Right forelimb (tissue), 1 donor: ENCODE data around the gene DZIP3.
"Not testable (repeated sequence)": the region's sequence is repeated elsewhere in the genome, so short reads cannot be mapped to it uniquely, and the experiment has no call there.

Experiments
- DNase-seq: peaks from one replicate; pipeline ENCODE4 v3.0.0-alpha.2; 2018

DZIP3 gene

DNA sequence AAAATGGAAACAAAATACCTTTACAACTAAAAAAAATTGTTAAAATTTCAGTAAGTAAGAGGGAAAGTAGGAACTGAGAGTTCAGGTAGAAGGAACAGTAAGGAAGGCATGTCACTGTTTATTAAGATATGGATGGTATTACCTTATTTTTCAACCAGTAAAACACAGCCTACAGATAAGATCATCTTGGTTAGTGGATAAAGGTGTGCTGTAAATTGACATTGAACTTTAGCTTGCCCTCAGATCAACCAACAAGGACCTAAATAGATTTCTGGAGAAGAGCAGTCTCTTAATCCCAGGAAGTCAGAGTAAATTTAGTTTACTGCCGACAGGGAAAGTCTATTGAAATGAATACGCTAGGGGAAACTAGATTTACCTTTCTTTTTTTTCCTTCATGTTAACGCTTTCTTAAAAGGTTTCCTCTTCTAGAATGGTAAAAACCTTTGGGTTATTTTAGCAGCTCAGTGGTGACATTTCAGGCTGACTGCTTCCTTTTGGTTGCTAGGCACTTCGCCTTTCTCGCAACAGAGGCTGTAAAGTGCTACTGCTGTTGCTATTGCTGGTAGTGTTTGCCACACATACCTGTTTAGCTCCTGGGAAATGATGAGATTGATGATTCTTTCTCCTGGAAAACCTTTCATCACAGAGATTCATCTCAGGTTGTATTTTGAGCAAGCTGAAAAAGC, 12.9 kb downstream of the DZIP3 start:
- no peak for DNase-seq

GRCh38 chr3:108602935-108603294, 13.4 kb downstream of the DZIP3 start:
- DNase-seq = no peak

DNA sequence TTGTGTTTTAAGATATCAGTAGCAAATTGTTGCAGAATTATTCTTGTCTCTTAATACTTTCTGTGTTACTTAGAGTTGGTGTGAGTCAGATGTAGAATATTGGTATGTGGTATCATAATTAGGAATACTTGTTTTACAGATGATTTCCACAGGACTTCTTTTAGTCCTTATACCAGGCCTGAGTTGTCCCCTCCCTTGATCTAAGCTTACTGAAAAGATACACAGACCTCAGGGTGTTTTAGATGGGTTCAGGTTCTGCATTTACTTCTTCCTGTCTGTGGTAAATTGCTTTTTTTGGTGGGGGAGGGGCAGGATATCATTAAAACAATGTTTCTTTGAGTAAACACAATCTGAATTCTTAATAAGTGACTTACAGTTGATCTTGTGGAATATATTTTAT, 14.2 kb downstream of the DZIP3 start:
- no peak for DNase-seq

DNA sequence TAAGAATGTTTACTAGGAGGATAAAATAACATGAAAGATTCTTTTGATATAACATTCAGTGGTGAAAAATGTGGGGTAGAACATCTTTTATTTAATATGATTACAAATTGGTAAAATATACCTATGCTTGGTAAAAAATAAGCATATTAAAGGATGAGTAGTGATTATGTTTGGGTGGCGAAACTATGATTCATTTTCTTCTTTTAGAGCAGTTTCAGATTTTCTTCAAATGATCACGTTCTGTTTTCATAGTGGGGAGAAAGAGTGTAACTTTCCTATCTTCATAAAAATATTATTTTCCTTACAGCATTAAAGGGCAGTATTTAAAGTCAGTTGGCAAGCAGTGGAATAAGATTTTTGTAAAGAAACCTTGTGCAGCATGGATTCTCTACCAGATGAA, 15.5 kb downstream of the DZIP3 start:
- no peak for DNase-seq

- DNase-seq = no peak
Observed at GRCh38 chr3:108605491-108605890, 16.0 kb downstream of the DZIP3 start.

DNA sequence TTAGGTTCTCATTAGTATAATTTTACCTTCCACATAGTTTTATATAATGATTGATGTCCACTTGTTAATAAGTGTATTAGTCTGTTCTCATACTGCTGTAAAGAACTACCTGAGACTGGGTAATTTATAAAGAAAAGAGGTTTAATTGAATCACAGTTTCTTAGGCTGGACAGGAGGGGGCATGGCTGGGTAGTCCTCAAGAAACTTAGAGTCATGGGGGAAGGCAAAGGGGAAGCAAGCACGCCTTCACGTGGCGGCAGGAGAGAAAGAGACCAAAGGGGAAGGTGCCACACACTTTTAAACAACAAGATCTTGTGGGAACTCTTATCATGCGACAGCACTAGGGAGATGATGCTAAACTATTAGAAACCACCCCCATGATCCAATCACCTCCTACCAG, 19.2 kb downstream of the DZIP3 start:
- DNase-seq = no peak

DNA sequence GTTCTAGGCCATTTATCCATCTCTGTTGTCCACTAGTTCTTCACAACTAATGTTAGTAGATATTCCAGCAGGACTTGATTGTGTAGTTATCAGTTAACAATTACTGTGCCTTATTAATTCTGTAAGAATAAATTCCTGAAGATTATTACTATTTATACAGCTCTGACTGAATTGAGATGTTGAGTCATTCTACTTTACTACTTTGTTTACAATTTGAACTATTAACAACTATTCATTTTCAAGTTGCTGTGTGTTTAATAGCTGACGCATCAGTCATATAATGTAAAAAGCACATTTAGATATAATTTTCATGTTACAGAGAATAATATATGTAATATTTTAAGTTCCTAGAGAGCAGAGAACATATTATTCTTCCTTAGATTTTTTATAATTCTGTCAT, 21.1 kb downstream of the DZIP3 start:
- DNase-seq = no peak

GRCh38 chr3:108616090-108616489, 26.6 kb downstream of the DZIP3 start:
- not testable (repeated sequence) for DNase-seq

DNA sequence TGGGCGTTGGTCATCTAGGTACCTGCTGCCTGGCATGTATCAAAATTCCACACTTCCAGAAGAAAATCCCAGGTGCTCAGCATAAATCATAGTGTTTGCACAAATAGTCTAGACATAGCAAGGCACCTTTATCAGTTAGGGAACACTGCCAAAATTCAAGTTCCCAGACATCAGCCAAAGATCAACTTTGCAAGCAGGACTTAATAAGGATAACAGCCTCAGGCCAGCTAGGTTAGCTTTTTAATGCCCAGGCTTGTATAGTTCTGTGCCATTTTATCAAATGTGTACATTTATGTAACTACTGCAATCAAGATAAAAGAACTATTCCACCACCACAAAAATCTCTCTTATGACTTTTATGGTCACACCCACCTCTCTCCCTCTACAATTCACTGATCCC, 30.7 kb downstream of the DZIP3 start:
- no peak for DNase-seq

- DNase-seq = no peak
Observed at GRCh38 chr3:108623504-108623903, 34.0 kb downstream of the DZIP3 start.

DNA sequence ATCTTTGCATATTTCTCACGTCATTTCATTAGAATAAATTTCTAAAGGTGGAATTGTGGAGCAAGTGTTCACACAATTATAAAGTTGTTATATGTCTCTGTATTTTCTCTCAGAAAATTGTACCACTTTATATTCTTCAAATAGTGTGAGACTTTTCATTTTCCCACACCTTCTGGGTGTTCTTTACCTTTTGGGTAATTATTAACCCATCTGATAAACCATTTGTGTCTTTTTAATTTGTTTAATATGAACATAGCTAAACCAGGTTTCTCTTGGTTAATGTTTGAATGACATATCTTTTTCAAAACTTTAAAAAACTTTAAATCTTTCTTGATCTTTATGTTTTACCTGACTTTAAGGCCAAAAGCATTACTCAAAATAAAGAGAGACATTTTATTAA, 40.5 kb downstream of the DZIP3 start:
- DNase-seq = no peak

DNA sequence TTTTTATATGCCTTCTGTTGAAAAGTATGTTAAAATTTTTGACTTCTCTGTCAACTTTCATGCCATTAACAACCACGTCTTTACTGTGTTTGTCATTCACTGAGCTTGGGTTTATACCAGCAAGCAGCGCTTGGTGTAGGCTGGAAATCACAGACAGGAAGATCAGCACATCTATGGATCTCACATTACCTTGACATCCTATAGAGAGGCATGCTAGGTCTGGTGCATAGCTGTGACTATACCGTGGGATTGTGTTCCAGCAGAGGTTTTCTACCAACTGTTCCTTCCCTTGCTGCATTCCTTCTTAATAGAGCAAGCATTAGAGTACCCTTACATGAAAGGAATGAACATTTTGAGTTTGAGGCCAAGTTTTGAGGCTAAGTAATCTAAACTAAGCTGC, 53.0 kb downstream of the DZIP3 start:
- DNase-seq = no peak

GRCh38 chr3:108645364-108645763, 55.8 kb downstream of the DZIP3 start:
- no peak for DNase-seq

GRCh38 chr3:108655664-108656063, 66.1 kb downstream of the DZIP3 start:
- DNase-seq = not testable (repeated sequence)

DNA sequence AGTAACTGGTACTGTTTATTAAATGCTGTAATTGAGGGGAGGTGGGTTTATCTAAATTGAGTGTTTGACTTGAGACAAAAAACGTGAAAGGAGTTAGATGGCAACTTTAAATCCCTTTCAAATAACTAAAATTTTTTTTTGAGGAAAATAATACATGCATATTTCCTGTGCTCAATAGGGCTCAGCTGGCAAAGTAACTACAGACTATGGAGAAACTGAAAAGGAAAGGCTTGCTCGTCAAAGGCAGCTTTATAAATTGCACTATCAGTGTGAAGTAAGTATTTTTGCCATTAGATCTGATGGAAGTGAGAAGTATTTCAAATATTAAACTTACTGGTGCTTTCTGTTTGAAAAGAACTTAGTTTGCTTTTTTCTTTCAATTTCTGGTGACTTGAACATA, 72.2 kb downstream of the DZIP3 start:
- no peak for DNase-seq

GRCh38 chr3:108662142-108662738, 72.7 kb downstream of the DZIP3 start:
- DNase-seq = no peak

GRCh38 chr3:108664266-108664665, 74.7 kb downstream of the DZIP3 start:
- DNase-seq = no peak

DNA sequence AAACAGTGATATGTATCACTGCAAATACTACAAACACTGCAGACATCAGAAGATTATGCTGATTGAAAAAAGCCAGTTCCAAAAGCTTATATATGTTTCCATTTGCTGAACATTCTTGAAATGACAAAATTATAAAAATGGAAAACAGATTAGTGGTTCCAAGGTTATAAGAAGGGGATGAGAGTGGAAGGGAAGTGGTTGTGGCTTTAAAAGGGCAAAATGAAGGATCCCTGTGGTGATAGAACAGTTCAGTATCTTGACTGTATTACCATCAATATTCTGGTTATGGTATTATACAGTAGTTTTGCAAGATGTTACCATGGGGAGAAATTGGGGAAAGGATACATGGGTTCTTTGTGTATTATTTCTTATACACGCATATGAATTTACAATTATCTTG, 77.8 kb downstream of the DZIP3 start:
- no peak for DNase-seq

DNA sequence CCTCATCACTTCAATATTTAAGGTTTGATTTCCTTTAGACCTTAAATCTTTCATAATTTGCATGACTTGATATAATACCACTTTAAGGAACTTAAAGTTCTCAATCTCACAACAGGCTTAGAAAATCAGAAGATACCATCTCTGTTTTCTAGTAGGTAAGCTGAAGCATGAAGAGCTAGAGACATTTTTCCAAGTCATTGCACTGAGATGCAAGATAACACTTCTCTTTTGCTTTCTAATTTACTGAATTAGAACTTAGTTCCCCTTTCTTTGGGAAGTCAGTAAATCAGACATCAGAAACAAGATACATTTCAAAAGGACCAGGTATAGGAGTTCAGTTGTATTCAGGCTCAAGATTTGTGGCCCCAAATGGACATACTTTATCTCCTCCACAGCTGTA, 79.7 kb downstream of the DZIP3 start:
- no peak for DNase-seq

DNA sequence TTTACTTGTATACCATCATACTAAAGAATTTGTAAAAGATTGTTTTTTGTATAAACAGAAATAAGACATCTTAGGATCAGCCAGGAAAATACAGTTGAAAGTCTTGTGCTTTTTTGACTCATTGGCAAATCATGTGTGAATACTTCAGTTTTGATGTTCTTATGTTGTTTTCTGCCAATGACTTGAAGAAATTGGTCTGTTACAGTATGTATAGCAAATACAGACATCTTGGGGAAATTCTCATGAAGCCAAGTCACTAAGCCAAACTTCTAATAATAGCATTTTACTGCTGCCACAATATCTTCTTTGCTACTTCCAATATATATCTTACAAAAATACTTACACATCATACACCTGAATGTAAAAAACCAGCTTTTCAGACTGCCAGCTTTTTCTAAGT, 83.2 kb downstream of the DZIP3 start:
- no peak for DNase-seq

DNA sequence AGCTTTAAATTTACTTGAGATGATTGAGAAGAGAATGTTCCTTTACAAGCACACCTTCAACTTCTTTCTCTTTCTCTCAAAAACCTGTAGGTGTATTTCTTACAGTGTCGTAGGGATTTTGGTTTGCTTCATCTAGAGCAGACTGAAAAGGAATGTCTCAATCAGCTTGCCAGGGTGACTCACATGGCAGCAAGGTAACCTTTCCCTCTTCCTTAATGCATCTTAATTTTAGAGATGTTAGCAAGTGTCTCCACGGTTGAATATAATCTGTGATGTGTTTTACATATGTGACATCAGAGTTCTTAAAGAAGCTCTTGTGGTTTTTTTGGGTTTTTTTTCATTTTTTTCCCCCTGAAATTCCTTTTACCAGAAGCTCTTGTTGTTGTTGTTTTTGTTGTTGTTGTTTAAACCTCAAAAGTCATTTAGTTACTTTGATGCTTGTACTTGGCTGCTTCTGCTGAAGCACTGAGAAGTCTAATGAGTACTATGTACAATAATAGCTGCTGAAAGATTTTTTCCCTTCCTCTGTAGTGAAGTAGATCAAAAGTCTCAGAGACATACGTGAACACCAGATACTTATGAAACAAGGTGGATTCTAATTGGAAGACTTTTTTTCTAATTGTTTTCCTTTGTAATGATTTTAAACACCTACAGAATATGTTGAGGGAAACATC, 84.6 kb downstream of the DZIP3 start:
- DNase-seq = no peak

DNA sequence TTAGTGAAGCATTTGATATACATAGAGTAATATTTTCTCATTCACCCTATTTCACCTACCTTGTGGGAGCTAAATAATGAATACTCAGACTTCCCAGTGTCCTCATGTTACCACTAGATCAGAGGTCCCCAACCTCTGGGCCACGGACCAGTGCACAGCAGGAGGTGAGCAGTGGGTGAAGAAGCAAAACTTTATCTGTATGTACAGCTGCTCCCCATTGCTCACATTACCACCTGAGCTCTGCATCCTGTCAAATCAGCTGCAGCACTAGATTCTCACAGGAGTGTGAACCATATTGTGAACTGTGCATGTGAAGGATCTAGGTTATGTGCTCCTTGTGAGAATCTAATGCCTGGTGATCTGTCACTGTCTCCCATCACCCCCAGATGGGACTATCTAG, 88.3 kb downstream of the DZIP3 start:
- DNase-seq = no peak

- DNase-seq = not testable (repeated sequence)
Observed at GRCh38 chr3:108692286-108692685, 102.8 kb downstream of the DZIP3 start.

- DNase-seq = no peak
Observed at GRCh38 chr3:108698461-108698860, 108.9 kb downstream of the DZIP3 start.

DNA sequence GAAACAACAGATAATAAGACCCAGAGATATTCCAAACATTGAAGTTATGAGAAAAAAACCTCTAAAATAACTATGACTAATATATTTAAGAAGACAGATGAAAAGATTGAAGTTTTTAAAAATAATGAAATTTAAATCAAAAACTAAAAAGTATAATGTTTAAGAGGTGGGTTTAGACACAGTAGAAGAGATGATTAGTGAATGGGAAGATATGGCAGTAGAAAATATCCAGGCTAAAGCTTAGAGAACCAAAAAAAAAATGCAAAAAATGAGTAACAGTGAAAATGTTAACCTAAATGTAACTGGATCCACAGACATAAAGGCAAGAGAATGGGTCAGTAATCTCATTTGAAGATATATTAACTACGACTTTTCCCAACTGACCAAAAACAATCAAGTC, 115.5 kb downstream of the DZIP3 start:
- no peak for DNase-seq
